NCI-H2227 (cell line): ENCODE data around the gene PANX2.
A peak's percentile ranks its signal among the peaks of the same experiment; 100 is the strongest.

Experiments used
- DNase-seq: peaks from one replicate; lab custom pipeline; 2025; ENCODE audit not compliant: unreplicated experiment; lab: John Stamatoyannopoulos, UW

PANX2 gene

GRCh38 chr22:50211147-50211546, 40.6 kb downstream of the PANX2 start:
- DNase-seq = no peak

- DNase-seq = no peak
Measured at GRCh38 chr22:50213263-50213662, 42.7 kb downstream of the PANX2 start.

GRCh38 chr22:50215297-50216054, 44.9 kb downstream of the PANX2 start:
- no peak for DNase-seq

GRCh38 chr22:50216055-50216683, 45.6 kb downstream of the PANX2 start:
- no peak for DNase-seq

GRCh38 chr22:50216684-50217520, 46.4 kb downstream of the PANX2 start:
- DNase-seq = no peak

- DNase-seq = no peak
Measured at GRCh38 chr22:50217543-50218152, 47.1 kb downstream of the PANX2 start.

GRCh38 chr22:50218153-50218995, 47.8 kb downstream of the PANX2 start:
- no peak for DNase-seq

GRCh38 chr22:50218996-50219727, 48.6 kb downstream of the PANX2 start:
- DNase-seq = peak; percentile 24

- no peak for DNase-seq
Measured at GRCh38 chr22:50219800-50220602, 49.5 kb downstream of the PANX2 start.

GRCh38 chr22:50220603-50221409, 50.3 kb downstream of the PANX2 start:
- no peak for DNase-seq

- no peak for DNase-seq
Measured at GRCh38 chr22:50221410-50222300, 51.1 kb downstream of the PANX2 start.

- DNase-seq = no peak
Measured at GRCh38 chr22:50222508-50222907, 52.0 kb downstream of the PANX2 start.

GRCh38 chr22:50224071-50224470, 53.5 kb downstream of the PANX2 start:
- DNase-seq = no peak

GRCh38 chr22:50225200-50225969, 54.9 kb downstream of the PANX2 start:
- no peak for DNase-seq

- no peak for DNase-seq
Measured at GRCh38 chr22:50226063-50226874, 55.7 kb downstream of the PANX2 start.

GRCh38 chr22:50226875-50227165, 56.3 kb downstream of the PANX2 start:
- no peak for DNase-seq
